Muscle layer of colon (tissue), 2 donors: ENCODE data around the gene MYOD1.

Experiments
- H3K27ac ChIP-seq: one replicate; pipeline ENCODE4 v1.7.0; 2013; ENCODE audit warnings: low read depth, mild to moderate bottlenecking, low read length, moderate library complexity
- H3K27me3 ChIP-seq, 2 donors: one replicate each; pipeline ENCODE4 v1.7.0; 2013; ENCODE audit warnings: low read length in 2 of 2, mild to moderate bottlenecking in 2 of 2; ENCODE audit not compliant: insufficient read depth in 2 of 2, control insufficient read depth in 1 of 2
- H3K36me3 ChIP-seq: one replicate; pipeline ENCODE4 v1.7.0; 2013; ENCODE audit warnings: mild to moderate bottlenecking, low read length; ENCODE audit not compliant: insufficient read depth
- H3K4me1 ChIP-seq: one replicate; pipeline ENCODE4 v1.7.0; 2013; ENCODE audit warnings: mild to moderate bottlenecking, low read length; ENCODE audit not compliant: insufficient read depth
- H3K4me3 ChIP-seq, 2 donors: one replicate each; pipeline ENCODE4 v1.7.0; 2013; ENCODE audit warnings: low read length in 2 of 2, low read depth in 1 of 2, mild to moderate bottlenecking in 1 of 2, moderate library complexity in 1 of 2
- H3K9ac ChIP-seq: one replicate; pipeline ENCODE4 v1.7.0; 2013; ENCODE audit warnings: low read length
- H3K9me3 ChIP-seq: one replicate; pipeline ENCODE4 v1.7.0; 2013; ENCODE audit warnings: mild to moderate bottlenecking, low read length
- donor health status: abdominal sarcoma.
- donor health status: Adenocarcinoma of cecum.

Gene MYOD1

GRCh38 chr11:17760102-17761029 lies 41.0 kb downstream of the MYOD1 start:
- no peak overlapping the region for H3K4me3 ChIP-seq

GRCh38 chr11:17762309-17762974 lies 43.1 kb downstream of the MYOD1 start:
- Histone ChIP-seq H3K36me3 (no peaks in the 10 kb centered on the region), H3K27me3 (no peaks in the 10 kb centered on the region), H3K9me3 (no peaks in the 10 kb centered on the region), H3K4me1 (no peaks in the 10 kb centered on the region), H3K4me3 (no peak overlapping the region), H3K9ac (no peak overlapping the region), H3K27ac (no peak overlapping the region)

More at GRCh38 chr11:17760102-17761029, 41.0 kb downstream of the MYOD1 start:
- H3K4me1 ChIP-seq, result no peaks in the 10 kb centered on the region
- no peaks in the 10 kb centered on the region for H3K9me3 ChIP-seq
- H3K36me3 ChIP-seq, result no peaks in the 10 kb centered on the region
- no peak overlapping the region for H3K9ac ChIP-seq
- H3K27me3 ChIP-seq, result no peaks in the 10 kb centered on the region
- H3K27ac ChIP-seq, result no peak overlapping the region

- no peak overlapping the region for H3K9ac ChIP-seq
- H3K27me3 ChIP-seq, result no peaks in the 10 kb centered on the region
- no peaks in the 10 kb centered on the region for H3K9me3 ChIP-seq
- no peak overlapping the region for H3K27ac ChIP-seq
- H3K36me3 ChIP-seq, result no peaks in the 10 kb centered on the region
- no peaks in the 10 kb centered on the region for H3K4me1 ChIP-seq
- no peak overlapping the region for H3K4me3 ChIP-seq
Observed at GRCh38 chr11:17763244-17763643, 43.9 kb downstream of the MYOD1 start.

- Histone ChIP-seq H3K27me3 (no peaks in the 10 kb centered on the region), H3K9me3 (no peaks in the 10 kb centered on the region), H3K9ac (no peak overlapping the region), H3K36me3 (no peaks in the 10 kb centered on the region), H3K4me3 (no peak overlapping the region), H3K4me1 (no peaks in the 10 kb centered on the region), H3K27ac (no peak overlapping the region)
Observed at GRCh38 chr11:17763703-17764102, 44.3 kb downstream of the MYOD1 start.

- no peaks in the 10 kb centered on the region for H3K27me3 ChIP-seq
- no peak overlapping the region for H3K9ac ChIP-seq
- no peak overlapping the region for H3K27ac ChIP-seq
- no peaks in the 10 kb centered on the region for H3K36me3 ChIP-seq
- H3K9me3 ChIP-seq, result no peaks in the 10 kb centered on the region
- H3K4me3 ChIP-seq, result no peak overlapping the region
- H3K4me1 ChIP-seq, result no peaks in the 10 kb centered on the region
Observed at GRCh38 chr11:17764446-17765218, 45.3 kb downstream of the MYOD1 start.

GRCh38 chr11:17765356-17766072 lies 46.1 kb downstream of the MYOD1 start:
- H3K27ac ChIP-seq, result no peak overlapping the region
- H3K27me3 ChIP-seq, result no peaks in the 10 kb centered on the region
- H3K4me1 ChIP-seq, result no peaks in the 10 kb centered on the region
- H3K36me3 ChIP-seq, result no peaks in the 10 kb centered on the region
- no peaks in the 10 kb centered on the region for H3K9me3 ChIP-seq
- no peak overlapping the region for H3K4me3 ChIP-seq
- no peak overlapping the region for H3K9ac ChIP-seq

- no peak overlapping the region for H3K27ac ChIP-seq
- no peak overlapping the region for H3K9ac ChIP-seq
- no peak overlapping the region for H3K4me3 ChIP-seq
Observed at GRCh38 chr11:17766073-17766359, 46.6 kb downstream of the MYOD1 start.

GRCh38 chr11:17766590-17766989 lies 47.2 kb downstream of the MYOD1 start:
- no peaks in the 10 kb centered on the region for H3K27me3 ChIP-seq
- no peaks in the 10 kb centered on the region for H3K9me3 ChIP-seq
- no peaks in the 10 kb centered on the region for H3K4me1 ChIP-seq
- no peak overlapping the region for H3K27ac ChIP-seq
- no peaks in the 10 kb centered on the region for H3K36me3 ChIP-seq
- no peak overlapping the region for H3K4me3 ChIP-seq
- H3K9ac ChIP-seq, result no peak overlapping the region

More at GRCh38 chr11:17766073-17766359, 46.6 kb downstream of the MYOD1 start:
- no peaks in the 10 kb centered on the region for H3K27me3 ChIP-seq
- no peaks in the 10 kb centered on the region for H3K4me1 ChIP-seq
- H3K36me3 ChIP-seq, result no peaks in the 10 kb centered on the region
- no peaks in the 10 kb centered on the region for H3K9me3 ChIP-seq

GRCh38 chr11:17767301-17767885 lies 48.0 kb downstream of the MYOD1 start:
- H3K27me3 ChIP-seq, result no peaks in the 10 kb centered on the region
- no peak overlapping the region for H3K27ac ChIP-seq
- no peaks in the 10 kb centered on the region for H3K4me1 ChIP-seq
- no peak overlapping the region for H3K4me3 ChIP-seq
- no peak overlapping the region for H3K9ac ChIP-seq
- H3K9me3 ChIP-seq, result no peaks in the 10 kb centered on the region
- H3K36me3 ChIP-seq, result no peaks in the 10 kb centered on the region

GRCh38 chr11:17767914-17768313 lies 48.5 kb downstream of the MYOD1 start:
- no peaks in the 10 kb centered on the region for H3K27me3 ChIP-seq
- H3K9ac ChIP-seq, result no peak overlapping the region
- no peaks in the 10 kb centered on the region for H3K36me3 ChIP-seq
- H3K4me1 ChIP-seq, result no peaks in the 10 kb centered on the region
- no peak overlapping the region for H3K27ac ChIP-seq
- no peaks in the 10 kb centered on the region for H3K9me3 ChIP-seq
- no peak overlapping the region for H3K4me3 ChIP-seq
